Iris pigment epithelial cell (primary cell): Measurements from ENCODE around the gene LAMB1.
"Not testable (repeated sequence)": the region's sequence is repeated elsewhere in the genome, so short reads cannot be mapped to it uniquely, and the experiment has no call there.

Experiments
- DNase-seq: peaks from one replicate; pipeline ENCODE4 v3.0.0-alpha.2; 2011; ENCODE audit warnings: low read depth

LAMB1 gene

GRCh38 chr7:108002726-108003598 is at the start of gene LAMB1:
Gene LAMB1, minus strand, starts transcription at chr7:108003161. Its CDS starts 276 bp downstream, at chr7:108002885.
- DNase-seq: peak; percentile 86

GRCh38 chr7:108051454-108051853 is 48.5 kb upstream of the LAMB1 start:
- DNase-seq: peak; percentile 31

GRCh38 chr7:108049962-108050361 is 47.0 kb upstream of the LAMB1 start:
- no peak for DNase-seq

- no peak for DNase-seq
Observed at GRCh38 chr7:108048422-108048821, 45.5 kb upstream of the LAMB1 start.

GRCh38 chr7:108046952-108047506 is 44.1 kb upstream of the LAMB1 start:
- DNase-seq: no peak

GRCh38 chr7:108045669-108046068 is 42.7 kb upstream of the LAMB1 start:
- peak; percentile 72 for DNase-seq

GRCh38 chr7:108045154-108045553 is 42.2 kb upstream of the LAMB1 start:
- peak; percentile 88 for DNase-seq

- no peak for DNase-seq
Observed at GRCh38 chr7:108044345-108044744, 41.4 kb upstream of the LAMB1 start.

GRCh38 chr7:108038986-108039385 is 36.0 kb upstream of the LAMB1 start:
- no peak for DNase-seq

- no peak for DNase-seq
Observed at GRCh38 chr7:108037741-108038140, 34.8 kb upstream of the LAMB1 start.

GRCh38 chr7:108037140-108037539 is 34.2 kb upstream of the LAMB1 start:
- DNase-seq: no peak

- DNase-seq: peak; percentile 36
Observed at GRCh38 chr7:108034586-108034985, 31.6 kb upstream of the LAMB1 start.

- no peak for DNase-seq
Observed at GRCh38 chr7:108033776-108034497, 31.0 kb upstream of the LAMB1 start.

- not testable (repeated sequence) for DNase-seq
Observed at GRCh38 chr7:108033309-108033708, 30.3 kb upstream of the LAMB1 start.

GRCh38 chr7:108030516-108030915 is 27.6 kb upstream of the LAMB1 start:
- peak; percentile 50 for DNase-seq

GRCh38 chr7:108029034-108029433 is 26.1 kb upstream of the LAMB1 start:
- no peak for DNase-seq

- DNase-seq: no peak
Observed at GRCh38 chr7:108028111-108028510, 25.1 kb upstream of the LAMB1 start.

GRCh38 chr7:108027239-108027638 is 24.3 kb upstream of the LAMB1 start:
- no peak for DNase-seq

- DNase-seq: peak; percentile 31
Observed at GRCh38 chr7:108026647-108027046, 23.7 kb upstream of the LAMB1 start.

GRCh38 chr7:108026116-108026515 is 23.2 kb upstream of the LAMB1 start:
- no peak for DNase-seq

- DNase-seq: no peak
Observed at GRCh38 chr7:108024538-108024937, 21.6 kb upstream of the LAMB1 start.

GRCh38 chr7:108020585-108020984 is 17.6 kb upstream of the LAMB1 start:
- no peak for DNase-seq

GRCh38 chr7:108018668-108019067 is 15.7 kb upstream of the LAMB1 start:
- no peak for DNase-seq
